ENCODE measurements around the gene GPATCH2L. TPM values are rescaled to one million over a fixed set of nuclear protein-coding genes. Genes with fewer than 3 reads are reported as not detected.
A peak's percentile ranks its signal among the peaks of the same experiment; 100 is the strongest.

Gene GPATCH2L
- polyA plus RNA-seq, 1 donor (not counting 4 experiments of a cell fraction or from before 2014, with no cell fraction given), result 28.8 TPM

DNA sequence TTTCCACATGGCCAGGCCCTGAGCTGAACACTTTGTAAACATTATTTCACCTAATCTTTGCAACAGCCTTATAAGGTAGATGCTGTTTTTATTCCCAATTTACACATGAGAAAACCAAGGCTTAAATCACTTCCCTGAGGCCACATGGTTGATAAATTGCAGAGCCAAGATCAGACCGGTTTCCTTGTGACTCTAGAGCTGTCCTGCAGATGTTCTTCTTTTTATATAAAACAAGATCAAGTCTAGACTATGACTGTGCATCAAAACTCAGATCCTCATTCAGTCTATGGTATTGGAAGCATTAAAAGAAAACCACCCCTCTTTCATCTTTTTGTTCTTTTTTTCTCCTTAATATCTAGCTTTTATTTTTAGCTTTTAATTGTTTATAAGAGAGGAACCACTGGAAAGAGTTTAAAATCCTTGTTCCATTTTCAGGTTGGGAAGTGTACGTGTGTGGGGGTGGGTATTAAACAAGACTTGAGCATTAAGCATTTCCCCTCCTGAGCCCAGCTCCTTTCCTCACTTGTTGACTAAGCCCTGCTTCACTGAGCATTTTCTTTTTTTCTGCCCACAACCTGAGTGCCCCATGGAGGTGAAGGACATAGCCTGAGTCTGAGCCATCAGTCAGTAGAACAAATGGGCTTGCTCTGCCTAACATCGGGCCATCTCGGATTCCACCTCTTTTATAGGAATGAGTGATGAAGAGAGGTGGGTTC is 45.4 kb downstream of the GPATCH2L start:
- no peaks in the 10 kb centered on the region for H3K27me3 ChIP-seq (ENCODE audit: control insufficient read depth, extremely low read depth, insufficient read depth, low read length)
- H3K4me1 ChIP-seq (ENCODE audit: control insufficient read depth, extremely low read depth, insufficient read depth, low read length), result peaks cover 13% of the 10 kb centered on the region
- dilution Hi-C loops (cut with MboI; ENCODE audit: extremely low pct_ligation_motif_present, low sequenced_read_pairs), result no loop called here
- H3K9me1 ChIP-seq (ENCODE audit: control insufficient read depth, extremely low read depth, insufficient read depth, low read length), result no peaks in the 10 kb centered on the region
- no peaks in the 10 kb centered on the region for H3K79me2 ChIP-seq (ENCODE audit: control insufficient read depth, insufficient read depth, low read length)
- FAIRE-seq (no peak), DNase-seq (ENCODE audit: low read depth, low spot score) (no peak)
- H3K4me2 ChIP-seq (ENCODE audit: control insufficient read depth, extremely low read depth, insufficient read depth, low read depth, low read length), result no peak overlapping the region
- TF ChIP-seq EZH2 (IDR thresholded peaks at IDR 0.05; ENCODE audit: low read length), result no peak
- TF ChIP-seq, protein P1, sequence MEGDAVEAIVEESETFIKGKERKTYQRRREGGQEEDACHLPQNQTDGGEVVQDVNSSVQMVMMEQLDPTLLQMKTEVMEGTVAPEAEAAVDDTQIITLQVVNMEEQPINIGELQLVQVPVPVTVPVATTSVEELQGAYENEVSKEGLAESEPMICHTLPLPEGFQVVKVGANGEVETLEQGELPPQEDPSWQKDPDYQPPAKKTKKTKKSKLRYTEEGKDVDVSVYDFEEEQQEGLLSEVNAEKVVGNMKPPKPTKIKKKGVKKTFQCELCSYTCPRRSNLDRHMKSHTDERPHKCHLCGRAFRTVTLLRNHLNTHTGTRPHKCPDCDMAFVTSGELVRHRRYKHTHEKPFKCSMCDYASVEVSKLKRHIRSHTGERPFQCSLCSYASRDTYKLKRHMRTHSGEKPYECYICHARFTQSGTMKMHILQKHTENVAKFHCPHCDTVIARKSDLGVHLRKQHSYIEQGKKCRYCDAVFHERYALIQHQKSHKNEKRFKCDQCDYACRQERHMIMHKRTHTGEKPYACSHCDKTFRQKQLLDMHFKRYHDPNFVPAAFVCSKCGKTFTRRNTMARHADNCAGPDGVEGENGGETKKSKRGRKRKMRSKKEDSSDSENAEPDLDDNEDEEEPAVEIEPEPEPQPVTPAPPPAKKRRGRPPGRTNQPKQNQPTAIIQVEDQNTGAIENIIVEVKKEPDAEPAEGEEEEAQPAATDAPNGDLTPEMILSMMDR (optimal IDR thresholded peaks at IDR 0.05 in 1 of 3, IDR thresholded peaks at IDR 0.05 in 1 of 3, conservative IDR thresholded peaks at IDR 0.05 in 1 of 3; ENCODE audit: extremely low read depth in 1 of 3, insufficient read depth in 2 of 3, low read length in 3 of 3), result no peak
- no peaks in the 10 kb centered on the region for H4K20me1 ChIP-seq (ENCODE audit: control insufficient read depth, extremely low read depth, insufficient read depth, low read length)
- H2AFZ ChIP-seq (ENCODE audit: control insufficient read depth, low read length), result no peak overlapping the region
- H3K9ac ChIP-seq (ENCODE audit: control insufficient read depth, extremely low read depth, insufficient read depth, low read length), result no peak overlapping the region
- no peaks in the 10 kb centered on the region for H3K9me3 ChIP-seq (ENCODE audit: control insufficient read depth, low read depth, low read length)
- H3K4me3 ChIP-seq (ENCODE audit: control insufficient read depth in 2 of 3, extremely low read depth in 1 of 3, insufficient read depth in 2 of 3, low read depth in 1 of 3, low read length in 3 of 3), result no peak overlapping the region
- H3K36me3 ChIP-seq (ENCODE audit: control insufficient read depth in 2 of 2, extremely low read depth in 1 of 2, insufficient read depth in 2 of 2, low read length in 2 of 2), result peaks cover 18 to 22% of the 10 kb centered on the region in 2 experiments
- H3K27ac ChIP-seq (ENCODE audit: control insufficient read depth, insufficient read depth, low read length), result no peak overlapping the region

DNA sequence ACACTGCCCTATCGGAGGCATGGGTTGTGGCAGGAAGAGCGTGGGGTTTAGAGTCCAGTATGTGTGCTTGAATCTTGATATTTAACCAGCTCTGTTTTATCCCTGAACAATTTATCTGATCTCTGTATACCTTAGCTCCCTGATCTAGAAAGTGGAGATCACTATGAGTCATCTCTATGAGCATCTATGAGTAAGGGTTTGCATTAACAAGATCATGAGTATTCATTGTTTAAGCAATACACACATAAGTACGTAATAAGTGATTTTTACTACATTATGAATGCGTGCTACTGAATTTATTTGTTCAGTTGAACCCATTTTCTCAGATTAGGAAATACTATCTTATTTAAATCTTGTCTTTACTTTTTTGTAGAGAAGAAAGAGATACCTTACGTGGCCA is 49.4 kb downstream of the GPATCH2L start:
- Histone ChIP-seq H3K27ac (ENCODE audit: control insufficient read depth, insufficient read depth, low read length) (peak overlapping the region; percentile 89), H3K9me3 (ENCODE audit: control insufficient read depth, low read depth, low read length) (no peaks in the 10 kb centered on the region), H3K9me1 (ENCODE audit: control insufficient read depth, extremely low read depth, insufficient read depth, low read length) (peaks cover 3% of the 10 kb centered on the region), H3K27me3 (ENCODE audit: control insufficient read depth, extremely low read depth, insufficient read depth, low read length) (no peaks in the 10 kb centered on the region), H3K4me1 (ENCODE audit: control insufficient read depth, extremely low read depth, insufficient read depth, low read length) (peaks cover 27% of the 10 kb centered on the region), H2AFZ (ENCODE audit: control insufficient read depth, low read length) (peak overlapping the region; percentile 50), H3K36me3 (ENCODE audit: control insufficient read depth in 2 of 2, extremely low read depth in 1 of 2, insufficient read depth in 2 of 2, low read length in 2 of 2) (peaks cover 24 to 25% of the 10 kb centered on the region in 2 experiments), H3K4me3 (ENCODE audit: control insufficient read depth in 2 of 3, extremely low read depth in 1 of 3, insufficient read depth in 2 of 3, low read depth in 1 of 3, low read length in 3 of 3) (no peak overlapping the region), H4K20me1 (ENCODE audit: control insufficient read depth, extremely low read depth, insufficient read depth, low read length) (no peaks in the 10 kb centered on the region), H3K4me2 (ENCODE audit: control insufficient read depth, extremely low read depth, insufficient read depth, low read depth, low read length) (peak overlapping the region; percentile 23), H3K9ac (ENCODE audit: control insufficient read depth, extremely low read depth, insufficient read depth, low read length) (peak overlapping the region; percentile 62), H3K79me2 (ENCODE audit: control insufficient read depth, insufficient read depth, low read length) (no peaks in the 10 kb centered on the region)
- dilution Hi-C loops (cut with MboI; ENCODE audit: extremely low pct_ligation_motif_present, low sequenced_read_pairs), result no loop called here
- peak; percentile 46 for FAIRE-seq
- peak; percentile 49 for DNase-seq (ENCODE audit: low read depth, low spot score)
- TF ChIP-seq, protein P1 (optimal IDR thresholded peaks at IDR 0.05 in 1 of 3, IDR thresholded peaks at IDR 0.05 in 1 of 3, conservative IDR thresholded peaks at IDR 0.05 in 1 of 3; ENCODE audit: extremely low read depth in 1 of 3, insufficient read depth in 2 of 3, low read length in 3 of 3), result no peak
- TF ChIP-seq EZH2 (IDR thresholded peaks at IDR 0.05; ENCODE audit: low read length), result no peak
